Chondrocyte (in vitro differentiated cells): ENCODE measurements around the gene ARHGAP24. TPM values are rescaled to one million over a fixed set of nuclear protein-coding genes. Genes with fewer than 3 reads are reported as not detected.

Source experiments
- DNase-seq: peaks from one replicate; pipeline ENCODE4 v3.0.0; 2021; ENCODE audit warnings: mixed read lengths, low spot score
- H3K27ac Mint-ChIP-seq: one replicate; pipeline ENCODE4 v1.8.0; 2021; ENCODE audit warnings: mild to moderate bottlenecking, moderate library complexity, mixed read lengths; ENCODE audit not compliant: unreplicated experiment
- H3K27me3 Mint-ChIP-seq: 2 replicates; pipeline ENCODE4 v1.8.0; 2021; ENCODE audit warnings: low read depth, mixed read lengths
- H3K36me3 Mint-ChIP-seq: 2 replicates; pipeline ENCODE4 v1.8.0; 2021; ENCODE audit warnings: low read depth, mixed read lengths
- H3K4me1 Mint-ChIP-seq: 2 replicates; pipeline ENCODE4 v1.8.0; 2021; ENCODE audit warnings: low read depth, mild to moderate bottlenecking, mixed read lengths
- H3K4me3 Mint-ChIP-seq: one replicate; pipeline ENCODE4 v1.8.0; 2021; ENCODE audit warnings: mild to moderate bottlenecking, moderate library complexity, mixed read lengths; ENCODE audit not compliant: unreplicated experiment
- H3K9me3 Mint-ChIP-seq: 2 replicates; pipeline ENCODE4 v1.8.0; 2021; ENCODE audit warnings: low read depth, mixed read lengths
- CTCF ChIP-seq: fragments of 200-600 bp; sonication (generic); IDR thresholded peaks from 2 replicates; pipeline ENCODE4 v1.5.0; 2021; ENCODE audit warnings: antibody characterized with exemption, mild to moderate bottlenecking, moderate library complexity
- total RNA-seq: library from RNA; stranded (reverse); gene quantifications from 3 replicates; pipeline ENCODE4 v1.2.1, GENCODE V29; 2021

ARHGAP24 gene
- total RNA-seq, 1 donor from 2014 or later = 22.0 TPM

GRCh38 chr4:85492336-85492735, 17.4 kb downstream of the ARHGAP24 start:
- Mint-ChIP-seq H3K4me1 (peaks cover 15% of the 10 kb centered on the region), H3K27ac (no peak overlapping the region), H3K27me3 (no peaks in the 10 kb centered on the region), H3K36me3 (no peaks in the 10 kb centered on the region), H3K4me3 (no peak overlapping the region), H3K9me3 (no peaks in the 10 kb centered on the region)
- no peak for DNase-seq
- TF ChIP-seq CTCF = no peak

- Mint-ChIP-seq H3K4me1 (peaks cover 10% of the 10 kb centered on the region), H3K36me3 (no peaks in the 10 kb centered on the region), H3K9me3 (no peaks in the 10 kb centered on the region), H3K4me3 (no peak overlapping the region), H3K27ac (no peak overlapping the region), H3K27me3 (no peaks in the 10 kb centered on the region)
- TF ChIP-seq CTCF = no peak
- no peak for DNase-seq
These were observed 20.7 kb downstream of the ARHGAP24 start for GRCh38 chr4:85495621-85496020.

GRCh38 chr4:85496126-85496849, 21.3 kb downstream of the ARHGAP24 start:
- H3K4me1 Mint-ChIP-seq = peaks cover 10% of the 10 kb centered on the region
- no peaks in the 10 kb centered on the region for H3K27me3 Mint-ChIP-seq
- H3K27ac Mint-ChIP-seq = no peak overlapping the region
- no peaks in the 10 kb centered on the region for H3K9me3 Mint-ChIP-seq
- DNase-seq = no peak
- H3K4me3 Mint-ChIP-seq = no peak overlapping the region
- TF ChIP-seq CTCF = no peak
- no peaks in the 10 kb centered on the region for H3K36me3 Mint-ChIP-seq

- Mint-ChIP-seq H3K4me1 (peaks cover 10% of the 10 kb centered on the region), H3K36me3 (no peaks in the 10 kb centered on the region), H3K4me3 (no peak overlapping the region), H3K9me3 (no peaks in the 10 kb centered on the region), H3K27me3 (no peaks in the 10 kb centered on the region), H3K27ac (no peak overlapping the region)
- DNase-seq = no peak
- TF ChIP-seq CTCF = no peak
These were observed 22.0 kb downstream of the ARHGAP24 start for GRCh38 chr4:85496933-85497332.

- no peak for DNase-seq
- peaks cover 10% of the 10 kb centered on the region for H3K4me1 Mint-ChIP-seq
- no peaks in the 10 kb centered on the region for H3K36me3 Mint-ChIP-seq
- H3K4me3 Mint-ChIP-seq = no peak overlapping the region
- no peaks in the 10 kb centered on the region for H3K27me3 Mint-ChIP-seq
- H3K9me3 Mint-ChIP-seq = no peaks in the 10 kb centered on the region
- H3K27ac Mint-ChIP-seq = no peak overlapping the region
- no peak for TF ChIP-seq CTCF
These were observed 23.3 kb downstream of the ARHGAP24 start for GRCh38 chr4:85498068-85498733.
